A172 (cell line): Measurements from ENCODE around the gene ZCCHC7. TPM values are rescaled to one million over a fixed set of nuclear protein-coding genes. Genes with fewer than 3 reads are reported as not detected.
"Not testable (repeated sequence)": the region's sequence is repeated elsewhere in the genome, so short reads cannot be mapped to it uniquely, and the experiment has no call there.

Source experiments
- DNase-seq: peaks from one replicate; pipeline ENCODE4 v3.0.0-alpha.2; 2015; ENCODE audit warnings: low spot score
- total RNA-seq: library from RNA; depleted of rRNA; stranded (reverse); fragments of >200 nt; shearing (Covaris generic); gene quantifications from 2 replicates; pipeline ENCODE4 v1.2.3, GENCODE V29; 2014

Gene ZCCHC7
- total RNA-seq, 1 experiment from 2014 or later = 9.4 TPM

- peak; percentile 25 for DNase-seq
Observed at GRCh38 chr9:37120843-37121335, 515 bp downstream of the ZCCHC7 start.

- DNase-seq = no peak
Observed at GRCh38 chr9:37121881-37122280, 1.5 kb downstream of the ZCCHC7 start.

- peak; percentile 6 for DNase-seq
Observed at GRCh38 chr9:37126214-37126788, 5.9 kb downstream of the ZCCHC7 start.

GRCh38 chr9:37127018-37127417 lies 6.6 kb downstream of the ZCCHC7 start:
- no peak for DNase-seq

DNA sequence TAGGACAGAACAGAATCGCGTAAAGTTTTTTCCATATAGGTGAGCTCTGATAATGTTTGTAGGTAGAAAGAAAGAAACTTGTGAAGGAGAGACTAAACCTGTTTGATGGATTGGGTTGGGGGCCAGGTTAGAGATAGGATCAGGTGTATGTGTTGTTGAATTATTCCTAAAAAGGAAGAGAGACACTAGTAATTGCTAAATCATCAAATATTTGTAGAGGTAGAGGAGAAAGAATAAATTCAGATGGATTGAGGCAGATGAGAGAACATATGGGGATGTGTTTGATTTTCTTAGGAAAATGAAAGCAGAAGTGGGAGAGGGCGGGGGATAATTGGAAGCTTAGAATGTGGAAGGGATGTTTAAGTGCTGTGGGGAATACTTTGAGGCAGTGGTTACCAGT lies 7.7 kb downstream of the ZCCHC7 start:
- no peak for DNase-seq

DNA sequence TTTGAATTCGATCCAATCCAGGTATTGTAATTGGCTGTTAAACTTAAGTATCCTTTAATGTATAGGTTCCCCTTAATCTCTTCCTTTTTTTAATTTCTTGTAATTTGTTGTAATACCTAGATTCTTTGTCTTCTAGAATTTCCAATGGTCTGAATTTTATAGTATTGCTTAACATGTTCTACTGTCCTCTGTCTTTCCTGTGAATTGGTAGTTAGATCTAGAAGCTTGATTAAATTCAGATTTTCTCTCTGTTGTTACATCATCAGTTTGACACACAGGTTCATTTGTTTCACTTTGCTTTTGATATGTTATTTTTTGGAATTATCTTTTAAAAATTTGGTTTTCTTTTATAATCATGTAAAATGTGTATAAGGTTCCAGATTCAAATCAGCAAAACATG lies 13.8 kb downstream of the ZCCHC7 start:
- DNase-seq = no peak

DNA sequence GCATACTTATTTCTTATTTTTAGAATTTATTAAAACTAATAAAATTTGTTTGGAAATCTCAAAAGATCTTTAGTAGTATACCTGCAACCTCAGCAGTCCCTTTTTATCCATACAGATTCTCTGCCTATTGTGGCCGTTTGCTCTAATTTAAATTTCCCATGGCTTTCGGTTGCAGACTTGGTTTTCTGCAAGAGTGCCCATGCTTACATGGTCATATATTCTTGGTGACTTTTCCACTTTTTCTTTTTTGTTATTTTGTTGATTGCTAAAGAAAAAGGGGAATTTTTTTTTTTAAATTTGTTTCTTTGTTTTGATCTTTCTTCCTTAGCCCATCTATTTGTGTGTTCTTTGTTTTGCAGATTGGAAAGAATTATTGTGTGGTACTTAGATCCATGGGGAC lies 20.6 kb downstream of the ZCCHC7 start:
- DNase-seq = no peak

DNA sequence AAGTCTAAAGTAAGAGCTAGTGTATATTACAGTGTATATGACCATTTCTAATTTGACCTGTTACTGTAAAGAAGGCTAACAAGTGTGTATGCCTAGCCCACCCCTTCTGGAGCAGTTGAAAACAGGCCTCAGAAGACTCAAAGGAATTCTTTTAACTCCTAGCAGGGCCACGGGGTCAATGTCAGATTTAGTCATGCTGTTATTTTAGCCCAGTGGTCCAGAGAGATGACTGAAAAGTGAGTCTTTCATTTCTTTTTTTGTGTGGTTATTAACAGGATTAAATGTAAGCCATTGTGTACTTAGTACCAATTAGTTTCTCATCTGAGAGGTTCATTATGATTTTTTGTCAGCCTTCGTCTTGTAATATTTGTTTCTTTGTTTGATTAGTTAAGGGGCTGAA lies 24.4 kb downstream of the ZCCHC7 start:
- no peak for DNase-seq

- DNase-seq = no peak
Observed at GRCh38 chr9:37146410-37146809, 26.0 kb downstream of the ZCCHC7 start.

GRCh38 chr9:37148181-37148580 lies 27.8 kb downstream of the ZCCHC7 start:
- no peak for DNase-seq

GRCh38 chr9:37149666-37150308 lies 29.4 kb downstream of the ZCCHC7 start:
- no peak for DNase-seq

DNA sequence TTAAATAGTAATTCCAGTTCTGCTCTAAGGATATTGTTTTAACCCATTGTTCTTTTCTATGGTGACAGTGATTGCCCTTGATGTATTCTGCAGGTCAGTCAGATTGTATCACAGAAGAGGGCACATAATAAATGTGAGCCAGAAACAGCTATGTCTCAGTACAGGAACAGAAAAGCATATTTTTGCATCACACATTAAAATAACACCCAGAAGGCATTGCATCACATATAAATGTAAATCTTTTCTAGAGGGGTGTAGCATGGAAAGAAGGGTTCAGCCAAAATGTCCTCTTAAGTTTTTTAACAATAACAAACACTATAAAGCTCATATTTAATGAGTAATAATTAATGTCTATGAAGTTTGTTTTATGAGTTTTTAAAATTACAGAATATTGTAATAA lies 30.0 kb downstream of the ZCCHC7 start:
- DNase-seq = no peak

DNA sequence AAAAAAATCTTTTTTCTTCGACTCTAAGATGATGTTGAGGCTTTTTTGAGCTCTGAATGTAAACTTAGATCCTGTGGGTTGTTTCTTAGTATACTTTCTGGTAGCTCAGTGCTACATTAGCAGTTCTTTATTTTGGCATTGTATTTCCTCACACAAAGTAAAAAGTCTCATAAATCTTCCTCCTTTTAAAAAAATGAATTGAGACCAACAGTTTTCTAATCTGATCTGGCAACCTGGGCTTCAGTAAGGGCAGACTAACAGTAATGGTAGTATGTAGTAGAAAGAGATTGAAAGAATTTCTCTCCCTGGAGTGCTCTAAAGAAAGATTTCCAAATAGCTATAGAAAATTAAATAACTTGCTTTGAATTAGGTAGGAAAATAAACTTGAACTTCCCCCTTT lies 31.4 kb downstream of the ZCCHC7 start:
- no peak for DNase-seq

GRCh38 chr9:37152365-37152764 lies 32.0 kb downstream of the ZCCHC7 start:
- DNase-seq = no peak

- no peak for DNase-seq
Observed at GRCh38 chr9:37155601-37156000, 35.2 kb downstream of the ZCCHC7 start.

DNA sequence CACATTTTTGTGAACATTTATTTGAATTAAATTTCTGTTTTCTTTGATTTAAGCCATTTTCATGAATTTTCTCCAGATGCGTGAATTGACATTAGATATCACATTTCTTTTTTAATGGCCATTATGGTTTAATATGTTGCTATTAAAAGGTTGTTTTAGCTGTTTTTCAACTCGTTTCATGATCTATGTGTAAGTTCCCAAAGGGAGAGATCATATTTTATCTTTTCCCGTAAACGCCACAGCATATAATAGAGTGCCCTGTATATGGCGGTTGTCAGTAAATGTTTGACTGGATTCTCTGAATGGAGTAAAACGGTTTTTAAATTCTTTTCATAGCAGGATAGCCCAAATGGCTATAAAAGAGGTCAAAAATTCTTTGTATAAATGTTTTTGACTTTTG lies 35.8 kb downstream of the ZCCHC7 start:
- DNase-seq = no peak

- DNase-seq = peak; percentile 68
Observed at GRCh38 chr9:37156781-37157356, 36.5 kb downstream of the ZCCHC7 start.

DNA sequence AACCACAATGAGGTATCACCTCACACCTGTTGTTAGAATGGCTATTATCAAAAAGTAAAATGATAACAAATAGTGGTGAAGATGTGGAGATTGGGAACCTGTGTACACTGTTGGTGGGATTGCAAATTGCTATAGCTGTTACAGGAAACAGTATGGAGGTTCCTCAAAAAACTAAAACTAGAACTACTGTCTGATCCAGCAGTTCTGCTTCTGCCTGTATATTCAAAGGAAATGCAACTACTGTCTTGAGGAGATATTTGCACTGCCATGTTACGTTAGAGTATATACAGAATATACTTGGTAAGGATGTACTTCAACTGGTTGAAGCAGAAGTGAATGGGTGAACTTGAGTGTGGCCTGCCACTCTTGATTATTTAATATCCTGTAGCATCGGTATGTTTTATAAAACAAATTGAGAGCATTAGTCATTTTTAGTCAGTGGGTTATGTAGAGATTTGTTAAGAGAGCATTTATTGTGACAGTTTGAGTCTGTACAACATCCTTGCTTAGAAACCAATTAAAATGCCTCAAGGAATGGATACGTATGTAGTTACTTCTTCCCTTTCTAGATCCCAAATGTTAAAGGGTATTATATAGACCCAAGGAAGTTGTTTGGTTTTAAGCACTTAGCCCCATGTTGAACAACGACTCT lies 37.5 kb downstream of the ZCCHC7 start:
- DNase-seq = no peak

- DNase-seq = no peak
Observed at GRCh38 chr9:37163299-37163698, 42.9 kb downstream of the ZCCHC7 start.

DNA sequence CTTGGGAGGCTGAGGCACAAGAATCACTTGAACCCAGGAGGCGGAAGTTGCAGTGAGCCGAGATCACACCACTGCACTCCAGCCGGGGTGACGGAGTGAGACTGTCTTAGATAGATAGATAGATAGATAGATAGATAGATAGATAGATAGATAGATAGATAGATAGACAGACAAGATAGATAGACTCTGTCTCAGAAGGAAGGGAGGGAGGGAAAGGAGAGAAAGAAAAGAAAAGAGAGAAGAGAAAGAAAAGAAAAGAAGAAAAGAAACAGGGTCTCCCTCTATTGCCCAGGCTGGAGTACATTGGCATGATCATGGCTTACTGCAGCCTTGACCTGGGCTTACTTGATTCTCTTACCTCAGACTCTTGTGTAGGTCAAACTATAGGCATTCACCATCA lies 44.0 kb downstream of the ZCCHC7 start:
- not testable (repeated sequence) for DNase-seq

- no peak for DNase-seq
Observed at GRCh38 chr9:37165644-37166043, 45.3 kb downstream of the ZCCHC7 start.

DNA sequence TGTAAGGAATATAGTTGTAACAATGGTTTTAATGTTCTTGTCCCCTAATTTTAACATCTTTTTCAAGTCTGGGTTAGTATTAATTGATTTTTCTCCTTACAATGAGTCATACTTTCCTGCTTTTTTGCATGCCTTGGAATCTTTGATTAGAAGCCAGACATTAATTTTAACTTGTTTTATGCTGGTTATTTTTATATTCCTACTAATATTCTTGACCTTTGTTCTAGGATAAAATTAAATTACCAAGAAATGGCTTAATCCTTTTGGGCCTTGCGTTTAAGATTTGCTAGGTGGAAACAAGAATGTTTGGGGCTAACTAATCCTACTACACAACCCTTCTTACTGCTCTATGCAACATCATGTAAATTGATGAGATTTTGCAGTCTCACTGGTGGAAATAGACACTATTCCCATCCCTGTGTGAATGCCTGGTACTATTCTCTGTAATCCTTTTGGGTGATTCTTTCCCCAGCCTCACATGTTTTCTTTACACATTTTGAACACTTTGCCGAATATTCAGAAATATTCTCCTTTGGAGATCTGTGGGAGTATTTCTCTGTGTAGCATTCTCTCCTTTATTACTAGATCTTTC lies 47.2 kb downstream of the ZCCHC7 start:
- DNase-seq = no peak

- no peak for DNase-seq
Observed at GRCh38 chr9:37172557-37172956, 52.2 kb downstream of the ZCCHC7 start.
